GM21576 (cell line): ENCODE data around the gene RASSF7.
"Not testable (repeated sequence)": the region's sequence is repeated elsewhere in the genome, so short reads cannot be mapped to it uniquely, and the experiment has no call there.

Experiments
- ATAC-seq: cut with Tn5 transposase; IDR thresholded peaks from one replicate; pipeline ENCODE4 v1.9.1; 2021; ENCODE audit warnings: mild to moderate bottlenecking, moderate library complexity; ENCODE audit not compliant: unreplicated experiment

The RASSF7 gene, protein sequence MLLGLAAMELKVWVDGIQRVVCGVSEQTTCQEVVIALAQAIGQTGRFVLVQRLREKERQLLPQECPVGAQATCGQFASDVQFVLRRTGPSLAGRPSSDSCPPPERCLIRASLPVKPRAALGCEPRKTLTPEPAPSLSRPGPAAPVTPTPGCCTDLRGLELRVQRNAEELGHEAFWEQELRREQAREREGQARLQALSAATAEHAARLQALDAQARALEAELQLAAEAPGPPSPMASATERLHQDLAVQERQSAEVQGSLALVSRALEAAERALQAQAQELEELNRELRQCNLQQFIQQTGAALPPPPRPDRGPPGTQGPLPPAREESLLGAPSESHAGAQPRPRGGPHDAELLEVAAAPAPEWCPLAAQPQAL

DNA sequence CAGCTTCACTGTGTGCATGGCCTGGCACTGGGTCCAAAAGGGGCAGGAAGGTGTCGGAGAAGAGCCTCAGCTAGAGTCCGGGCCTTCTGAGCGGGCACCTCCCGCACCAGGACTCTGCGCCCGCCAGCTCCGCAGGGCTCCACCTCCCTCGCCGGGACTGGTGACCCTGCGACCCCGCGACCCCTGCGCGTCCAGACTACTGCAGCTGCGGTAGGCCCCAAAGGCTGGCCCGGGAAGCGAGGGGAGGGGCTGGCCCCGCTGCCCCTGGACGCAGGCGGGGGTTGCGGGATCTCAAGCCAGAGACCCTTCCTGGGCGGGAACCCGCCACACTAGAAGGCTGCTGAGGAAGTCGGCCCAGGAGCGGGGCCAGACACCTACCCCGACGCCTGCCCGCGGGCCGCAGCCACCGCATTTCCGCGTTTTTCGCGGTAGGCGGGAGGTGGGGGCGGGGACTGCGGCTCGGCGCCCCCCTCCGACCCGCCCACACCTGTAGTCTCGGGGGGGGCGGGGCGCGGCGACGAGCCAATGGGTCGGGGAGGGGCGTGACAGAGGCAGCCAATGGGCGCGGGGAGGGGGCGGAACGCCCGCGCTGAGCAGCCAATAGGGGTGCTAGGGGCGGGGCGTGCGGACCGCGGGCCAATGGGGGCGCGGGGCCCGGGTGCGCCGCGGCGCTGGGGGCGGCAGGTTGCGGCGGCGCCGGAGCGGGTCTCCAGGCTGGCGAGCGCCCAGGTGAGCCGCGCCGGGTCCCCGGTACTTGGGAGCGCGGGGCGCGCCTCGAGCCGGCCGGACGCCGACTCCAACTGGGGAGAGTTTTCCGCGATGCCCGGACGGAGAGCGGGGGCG lies at the start of gene RASSF7, which contains the start of gene LMNTD2:
RASSF7 (plus strand) TSS at position 666 of the 843 bp plus-strand sequence. CDS start 799 bp downstream, outside the sequence.
LMNTD2 (minus strand) TSS at position 434 of the 843 bp plus-strand sequence; CDS start at position 412, 22 bp downstream.
- ATAC-seq: peak; percentile 64

DNA sequence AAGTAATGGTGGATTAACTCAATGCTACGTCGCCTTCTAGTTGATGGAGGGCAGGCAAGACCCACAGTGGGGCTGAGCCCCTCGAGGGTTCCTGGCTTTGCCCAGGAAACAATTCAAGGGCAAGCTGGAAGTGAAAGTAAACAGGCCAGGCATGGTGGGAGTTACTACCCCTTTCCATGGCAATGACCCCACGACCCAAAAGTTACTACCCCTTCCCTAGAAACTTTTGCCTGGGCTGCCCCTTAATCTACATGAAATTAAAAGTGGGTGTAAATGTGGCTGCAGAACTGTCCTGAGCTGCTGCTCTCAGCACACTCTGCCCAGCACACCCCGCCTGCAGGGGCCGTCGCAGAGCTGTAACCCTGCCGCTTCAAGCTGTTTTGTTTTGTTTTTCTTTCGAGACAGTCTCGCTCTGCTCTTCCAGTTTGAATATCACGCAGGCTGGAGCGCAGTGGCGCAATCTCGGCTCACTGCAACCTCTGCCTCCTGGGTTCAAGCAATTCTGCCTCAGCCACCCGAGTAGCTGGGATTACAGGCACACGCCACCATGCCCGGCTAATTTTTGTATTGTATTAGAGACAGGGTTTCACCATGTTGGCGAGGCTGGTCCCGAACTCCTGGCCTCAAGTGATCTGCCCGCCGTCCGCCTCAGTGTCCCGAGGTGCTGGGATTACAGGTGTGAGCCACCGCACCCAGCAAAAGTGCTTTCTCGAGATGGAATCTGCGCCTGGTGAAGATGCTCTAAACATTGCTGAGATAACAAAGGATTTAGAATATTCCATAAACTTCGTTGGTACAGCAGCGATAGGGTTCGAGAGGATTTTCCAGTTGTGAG lies 47.8 kb upstream of the RASSF7 start:
- ATAC-seq: no peak

DNA sequence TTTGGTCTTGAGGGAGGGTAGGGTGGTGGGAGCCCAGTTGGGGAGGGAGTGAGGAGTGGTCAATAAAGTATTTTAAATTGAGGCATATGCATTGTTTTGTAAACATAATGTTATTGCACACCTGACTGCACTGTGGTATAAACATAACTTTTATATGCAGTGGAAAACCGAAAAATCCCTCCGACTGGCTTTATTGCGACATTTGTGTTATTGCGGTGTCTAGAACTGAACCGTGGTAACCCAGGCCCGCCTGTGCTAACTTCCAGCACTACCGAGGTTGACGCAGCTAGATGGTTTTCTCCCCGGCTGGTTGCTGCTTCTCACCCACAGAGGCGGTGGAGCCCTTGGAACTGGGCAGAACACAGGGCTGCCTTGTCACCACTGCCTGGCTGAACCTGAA lies 46.2 kb upstream of the RASSF7 start:
- no peak for ATAC-seq

DNA sequence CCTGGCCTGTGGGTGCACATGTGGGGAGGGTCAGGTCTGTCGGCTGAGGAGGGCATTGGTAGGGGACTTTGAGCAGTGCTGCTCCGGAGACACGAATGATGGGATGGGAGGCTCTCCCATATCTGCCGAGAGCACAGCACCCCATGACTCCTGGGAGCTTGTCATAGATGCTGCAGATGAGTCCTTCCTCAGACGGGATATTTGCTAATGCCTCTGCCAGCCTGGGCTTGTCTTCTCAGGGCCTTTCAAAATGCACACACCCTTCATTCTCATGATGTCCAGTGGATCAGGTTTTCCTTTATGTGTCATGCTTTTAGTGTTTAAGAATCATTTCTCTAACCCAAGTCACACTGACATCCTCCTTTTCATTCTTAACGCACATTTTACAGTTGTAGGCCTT lies 45.6 kb upstream of the RASSF7 start:
- no peak for ATAC-seq

DNA sequence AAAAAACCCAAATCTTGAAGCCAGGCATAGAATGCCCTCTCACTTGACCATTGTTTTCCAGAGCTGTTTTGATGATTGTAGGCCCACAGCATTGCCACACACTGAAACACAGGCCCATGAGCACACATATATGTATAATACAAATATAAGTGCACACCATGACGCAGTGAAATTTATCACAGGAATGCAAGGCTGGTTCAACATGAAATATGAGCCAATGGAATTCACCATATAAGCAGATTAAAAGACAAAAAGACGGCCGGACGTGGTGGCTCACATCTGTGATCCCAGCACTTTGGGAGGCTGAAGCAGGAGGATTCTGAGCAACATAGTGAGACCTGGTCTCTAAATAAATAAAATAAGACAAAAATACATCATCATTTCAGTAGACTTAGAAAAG lies 44.4 kb upstream of the RASSF7 start:
- ATAC-seq: no peak

DNA sequence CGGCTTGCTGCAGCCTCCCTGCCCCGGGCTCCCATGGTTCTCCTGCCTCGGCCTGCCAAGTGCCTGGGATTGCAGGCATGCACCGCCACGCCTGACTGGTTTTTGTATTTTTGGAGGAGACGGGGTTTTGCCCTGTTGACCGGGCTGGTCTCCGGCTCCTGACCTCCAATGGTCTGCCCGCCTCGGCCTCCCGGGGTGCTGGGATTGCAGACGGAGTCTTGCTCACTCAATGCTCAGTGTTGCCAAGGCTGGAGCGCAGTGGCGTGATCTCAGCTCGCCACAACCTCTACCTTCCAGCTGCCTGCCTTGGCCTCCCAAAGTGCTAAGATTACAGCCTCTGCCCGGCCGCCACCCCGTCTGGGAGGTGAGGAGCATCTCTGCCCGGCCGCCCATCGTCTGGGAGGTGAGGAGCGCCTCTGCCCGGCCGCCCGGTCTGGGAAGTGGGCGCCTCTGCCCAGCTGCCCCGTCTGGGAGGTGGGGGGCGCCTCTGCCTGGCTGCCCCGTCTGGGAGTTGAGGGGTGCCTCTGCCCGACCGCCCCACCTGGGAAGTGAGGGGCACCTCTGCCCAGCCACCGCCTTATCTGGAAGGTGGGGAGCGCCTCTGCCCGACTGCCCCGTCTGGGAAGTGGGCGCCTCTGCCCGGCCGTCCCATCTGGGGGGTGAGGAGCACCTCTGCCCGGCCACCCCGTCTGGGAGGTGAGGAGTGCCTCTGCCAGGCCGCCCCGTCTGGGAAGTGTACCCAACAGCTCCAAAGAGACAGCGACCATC lies 43.7 kb upstream of the RASSF7 start:
- not testable (repeated sequence) for ATAC-seq

DNA sequence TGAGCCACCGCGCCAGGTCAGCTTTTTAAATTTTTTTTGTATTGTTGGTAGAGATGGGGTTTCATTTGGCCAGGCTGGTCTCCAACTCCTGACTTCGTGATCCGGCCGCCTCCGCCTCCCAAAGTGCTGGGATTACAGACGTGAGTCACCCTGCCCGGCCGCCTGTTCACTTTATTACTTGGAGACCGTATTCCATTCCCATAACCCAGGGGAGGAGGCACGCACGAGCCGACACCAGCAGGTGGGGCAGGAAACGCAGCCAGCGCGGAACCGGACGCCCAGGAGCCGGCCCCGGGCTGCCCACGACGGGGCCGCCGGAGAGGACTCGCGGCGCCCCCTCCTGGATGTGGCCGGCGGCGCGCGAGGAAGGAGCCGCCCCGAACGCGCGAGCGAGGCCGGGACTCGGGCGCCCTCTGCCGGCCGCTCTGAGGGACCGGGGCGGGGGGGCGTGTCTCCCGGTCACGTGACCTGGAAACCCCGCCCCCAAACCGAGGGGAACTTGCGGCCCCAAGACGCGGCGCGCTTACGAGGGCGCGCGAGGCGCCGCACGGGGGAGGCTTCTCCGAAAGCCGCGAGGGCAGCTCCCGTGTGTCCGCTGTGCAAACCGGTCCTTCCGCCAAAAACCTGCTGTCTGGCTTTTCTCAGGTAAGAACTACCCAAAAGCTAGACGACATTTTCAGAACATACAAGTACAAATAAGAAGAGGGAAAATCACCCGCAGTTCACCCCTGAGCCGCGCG lies 42.1 kb upstream of the RASSF7 start:
- peak; percentile 80 for ATAC-seq

DNA sequence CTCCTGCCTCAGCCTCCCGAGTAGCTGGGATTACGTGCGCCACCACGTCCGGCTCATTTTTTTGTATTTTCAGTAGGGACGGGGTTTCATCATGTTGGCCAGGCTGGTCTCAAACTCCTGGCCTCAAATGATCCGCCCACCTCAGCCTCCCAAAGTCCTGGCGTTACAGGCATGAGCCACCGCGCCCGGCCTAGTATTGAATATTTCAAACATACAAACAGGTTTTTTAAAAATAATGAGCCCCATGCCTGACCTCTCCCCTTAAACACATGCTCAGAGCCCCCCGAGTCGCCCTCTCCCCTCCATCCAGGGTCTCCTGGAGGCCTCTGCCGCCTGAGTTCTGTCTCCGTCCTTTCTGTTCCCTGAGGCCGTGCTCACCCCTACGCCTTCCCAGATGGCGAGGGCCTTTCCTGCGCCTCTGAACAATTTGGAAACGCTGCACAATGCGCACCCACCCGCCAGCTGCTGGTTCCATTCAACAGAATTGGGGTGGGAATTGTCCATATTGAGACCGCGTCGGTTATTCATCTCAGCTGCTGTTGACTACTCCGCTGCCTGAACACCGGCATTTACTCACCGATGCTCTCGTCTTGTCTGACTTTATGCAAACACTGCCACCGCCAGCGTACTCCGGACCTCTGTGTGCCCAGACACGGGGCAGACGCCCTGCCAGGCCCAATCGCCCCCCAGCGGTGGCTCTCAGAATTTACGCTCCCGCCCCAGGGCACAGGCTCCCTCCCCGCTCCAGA lies 40.2 kb upstream of the RASSF7 start:
- ATAC-seq: no peak

DNA sequence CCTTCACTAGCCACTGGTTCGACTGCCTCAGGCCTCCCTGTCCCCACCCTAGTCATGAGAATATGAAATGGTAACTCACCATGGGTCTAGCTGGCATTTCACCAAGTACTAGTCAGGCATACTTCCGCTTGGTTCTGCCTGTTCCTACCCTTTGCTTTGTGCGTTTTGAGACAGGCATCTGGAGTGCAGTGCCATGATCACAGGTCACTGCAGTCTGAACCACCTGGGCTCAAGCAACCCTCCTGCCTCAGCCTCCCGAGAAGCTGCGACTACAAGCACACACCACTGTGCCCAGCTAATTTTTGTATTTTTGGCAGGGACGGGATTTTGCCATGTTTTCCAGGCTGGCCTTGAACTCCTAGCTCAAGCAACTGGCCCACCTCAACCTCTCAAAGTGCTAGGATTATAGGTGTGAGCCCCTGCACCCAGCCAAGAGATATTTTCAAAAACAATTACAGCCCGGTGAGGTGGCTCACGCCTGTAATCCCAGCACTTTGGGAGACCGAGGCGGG lies 39.5 kb upstream of the RASSF7 start:
- no peak for ATAC-seq

DNA sequence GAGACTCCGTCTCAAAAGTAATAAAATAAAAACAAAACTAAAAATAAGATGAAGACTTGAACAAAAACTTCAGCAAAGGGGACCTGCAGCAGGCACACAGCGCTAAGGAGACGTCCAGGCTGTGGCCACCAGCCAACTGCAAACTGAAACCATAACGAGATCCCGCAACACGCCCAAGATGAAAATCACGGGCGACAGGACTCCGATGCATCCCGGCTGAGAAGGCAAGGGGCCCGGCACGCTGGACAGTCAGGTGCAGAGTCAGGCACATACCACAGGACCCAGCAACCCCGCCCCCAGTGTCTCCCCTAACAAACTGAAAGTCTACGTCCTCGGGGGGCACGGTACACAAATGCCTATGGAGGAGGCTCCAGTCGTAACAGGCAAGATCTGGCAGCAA lies 34.6 kb upstream of the RASSF7 start:
- no peak for ATAC-seq

DNA sequence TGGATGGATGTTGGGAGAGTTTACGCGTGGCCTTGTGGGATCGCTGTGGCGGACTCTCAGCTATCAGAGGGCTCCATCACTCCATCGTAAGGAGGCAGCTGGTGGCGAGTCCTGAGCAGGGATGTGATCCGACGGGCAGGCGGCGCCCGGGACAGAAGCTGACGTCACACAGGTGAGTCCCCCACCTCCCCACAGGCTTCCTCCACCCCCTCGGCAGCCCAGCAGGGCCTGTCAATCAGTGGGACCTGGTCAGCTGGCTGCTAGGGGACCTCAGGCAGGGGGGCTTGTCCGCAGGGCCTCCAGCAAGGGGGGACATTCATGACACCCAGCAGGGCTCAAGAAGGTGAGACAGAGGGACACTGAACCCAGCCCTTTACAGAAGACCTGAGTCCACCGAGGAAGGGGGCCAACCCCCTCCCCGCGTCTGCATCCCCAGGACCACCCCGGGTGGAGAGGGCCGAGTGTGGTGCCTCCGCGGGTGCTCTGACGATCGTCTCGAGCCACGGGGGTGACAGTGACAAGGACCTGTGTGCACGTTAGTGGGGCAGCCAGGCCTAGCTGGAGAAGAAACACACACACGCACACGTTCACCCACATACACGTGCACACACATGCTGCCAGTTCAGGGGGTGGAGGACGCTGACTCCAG lies 32.5 kb upstream of the RASSF7 start:
- no peak for ATAC-seq

DNA sequence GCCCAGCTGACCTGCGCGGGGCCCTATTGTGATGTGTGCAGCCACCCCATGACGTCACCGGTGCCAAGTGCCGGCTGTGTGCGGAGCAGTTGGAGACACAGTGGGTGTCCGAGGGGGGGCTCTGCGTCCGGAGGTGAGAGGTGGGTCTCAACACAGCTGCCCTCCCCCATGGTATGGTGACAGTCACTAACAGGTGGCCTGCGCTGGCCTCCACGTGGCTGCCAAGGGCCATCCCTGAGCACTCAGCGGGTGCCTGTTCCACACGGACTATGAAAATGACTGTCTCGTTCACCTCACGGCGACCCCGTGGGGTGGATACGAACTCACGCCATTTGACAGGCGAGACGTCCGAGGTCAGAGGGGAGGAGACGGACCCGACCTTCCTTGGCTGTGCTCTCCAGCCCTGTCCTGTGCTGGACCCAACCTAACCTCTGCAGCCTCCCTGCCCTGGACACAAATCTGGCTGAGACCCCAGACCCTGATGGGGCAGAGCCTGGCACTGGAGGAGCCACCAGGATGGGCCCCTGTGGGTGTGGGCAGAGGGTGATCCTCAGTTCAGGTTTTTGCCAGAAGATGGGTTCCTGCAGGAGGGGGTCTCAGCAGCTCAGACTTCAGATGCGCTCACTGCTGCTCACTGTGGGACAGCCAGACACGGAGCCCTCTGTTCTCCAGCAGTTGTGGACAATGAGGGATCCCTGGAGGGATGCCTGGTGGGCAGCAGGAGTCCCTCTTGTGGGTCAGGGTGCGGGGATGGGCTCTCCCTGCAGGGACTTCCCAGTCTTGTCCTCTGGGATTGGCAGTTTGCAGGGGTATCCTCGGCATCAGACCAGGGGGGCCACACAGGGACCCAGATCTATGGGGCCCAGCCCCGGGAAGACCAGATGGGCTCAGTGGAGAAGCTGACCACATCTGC lies 31.7 kb upstream of the RASSF7 start:
- no peak for ATAC-seq

DNA sequence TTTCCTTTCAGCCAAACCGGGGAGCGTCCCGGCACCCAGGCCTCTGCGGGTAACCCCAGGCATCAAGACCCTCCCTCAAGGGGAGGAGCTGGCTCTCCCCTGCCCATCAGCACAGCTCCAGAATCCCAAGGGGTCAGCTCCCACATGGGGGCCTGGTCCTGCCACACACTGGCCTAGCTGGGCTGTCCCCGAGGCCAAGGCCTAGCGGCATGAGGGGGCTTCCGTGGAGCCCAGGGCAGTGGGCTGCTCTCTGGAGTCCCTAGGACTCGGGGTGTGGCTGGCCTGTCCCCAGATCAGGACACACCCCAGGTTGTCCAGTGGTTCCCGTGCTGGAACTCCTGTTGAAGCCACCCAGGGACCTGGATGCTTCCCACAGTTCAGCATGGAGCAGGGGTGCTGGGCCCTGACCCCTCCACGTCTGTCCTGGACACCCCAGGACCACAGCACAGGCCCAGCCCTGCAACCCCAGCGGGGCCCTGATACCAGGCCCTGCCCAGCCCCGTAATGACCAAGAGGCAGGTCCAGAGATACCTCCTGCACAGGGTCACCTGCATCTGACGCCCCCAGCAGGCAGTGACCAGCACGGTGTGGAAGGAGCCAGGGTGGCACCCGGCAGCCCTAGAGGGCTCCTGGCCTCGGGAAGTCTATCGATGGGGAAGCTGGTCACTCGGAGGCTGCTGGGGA lies 30.9 kb upstream of the RASSF7 start:
- no peak for ATAC-seq

DNA sequence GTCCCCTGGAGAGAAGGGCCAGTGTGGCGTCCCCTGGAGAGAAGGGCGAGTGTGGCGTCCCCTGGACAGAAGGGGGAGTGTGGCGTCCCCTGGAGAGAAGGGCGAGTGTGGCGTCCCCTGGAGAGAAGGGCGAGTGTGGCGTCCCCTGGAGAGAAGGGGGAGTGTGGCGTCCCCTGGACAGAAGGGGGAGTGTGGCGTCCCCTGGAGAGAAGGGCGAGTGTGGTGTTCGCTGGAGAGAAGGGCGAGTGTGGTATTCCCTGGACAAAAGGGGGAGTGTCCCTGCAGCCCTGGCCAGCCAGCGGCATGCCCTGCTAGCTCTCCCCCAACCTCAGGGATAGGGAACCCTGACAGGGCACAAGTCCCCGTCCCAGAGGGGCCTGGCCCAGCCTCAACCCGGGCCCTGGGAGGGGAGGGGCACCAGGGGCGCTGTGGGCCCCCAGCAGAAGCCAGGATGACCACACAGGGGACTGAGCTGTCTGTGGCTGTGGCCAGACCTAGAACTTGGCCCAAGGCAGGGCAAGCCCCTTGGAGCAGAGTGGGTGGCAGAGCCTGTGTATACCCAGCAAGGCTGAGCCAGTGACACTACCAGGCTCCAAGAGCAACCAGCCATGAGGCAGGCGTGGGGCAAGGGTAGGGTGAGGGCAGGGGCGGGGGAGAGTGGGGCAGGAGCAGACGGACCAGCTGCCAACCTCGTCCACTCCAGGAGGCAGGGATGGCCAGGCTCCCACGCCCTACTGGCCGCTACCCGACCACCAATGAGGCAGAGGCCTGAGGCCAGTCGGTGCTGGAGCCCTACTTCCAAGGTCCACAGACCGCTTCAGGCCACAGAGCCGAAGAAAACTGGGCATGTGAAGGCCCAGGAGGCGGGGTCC lies 29.6 kb upstream of the RASSF7 start:
- ATAC-seq: no peak

DNA sequence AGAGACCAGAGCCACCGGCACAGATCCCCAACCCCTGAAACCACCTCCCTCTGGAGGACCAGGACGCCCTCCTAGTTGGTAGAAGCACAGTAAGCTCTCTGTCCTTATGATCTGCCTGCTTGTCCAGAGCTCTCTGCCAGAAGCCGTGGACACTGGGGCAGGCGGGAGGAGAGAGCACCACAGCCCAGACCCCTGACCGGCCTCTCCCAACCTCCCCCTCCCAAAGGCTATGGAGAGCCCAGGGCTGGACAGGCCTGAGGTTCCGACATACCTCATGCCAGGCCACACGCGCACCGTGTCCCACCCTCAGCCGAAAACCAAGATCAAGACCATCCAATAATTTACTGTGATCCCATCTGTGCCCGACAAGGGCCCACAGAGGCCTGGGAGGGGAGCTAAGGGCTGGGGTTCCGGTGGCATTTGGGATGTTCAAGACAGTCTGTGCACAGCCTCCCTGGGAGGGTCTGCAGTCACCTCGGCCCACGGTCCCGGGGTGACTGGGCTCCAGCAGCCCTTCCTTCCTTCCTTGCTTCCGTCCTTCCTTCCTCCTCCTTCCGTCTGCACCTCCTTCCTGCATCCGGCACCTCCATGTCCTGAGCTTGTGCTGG lies 28.7 kb upstream of the RASSF7 start:
- ATAC-seq: no peak
